SU-DHL-6 (cell line): Measurements from ENCODE around the gene GPR15.

Experiments used
- H2AFZ ChIP-seq: fragments of 200-600 bp; sonication (generic); 2 replicates; pipeline ENCODE4 v1.6.1; 2014; ENCODE audit warnings: low read depth, mild to moderate bottlenecking, moderate library complexity, mixed read lengths, antibody characterized with exemption, low read length; ENCODE audit not compliant: severe bottlenecking
- H3F3A ChIP-seq: fragments of 200-600 bp; shearing (Covaris generic); 2 replicates; pipeline ENCODE4 v1.6.0; 2016; ENCODE audit warnings: antibody characterized with exemption, mild to moderate bottlenecking; ENCODE audit not compliant: insufficient read depth
- H3K27ac ChIP-seq: fragments of 200-600 bp; sonication (generic); 2 replicates; pipeline ENCODE4 v1.5.1; 2016; ENCODE audit warnings: low read depth, mild to moderate bottlenecking, low read length, moderate library complexity, mixed read lengths
- H3K27me3 ChIP-seq: fragments of 200-600 bp; sonication (generic), shearing (Covaris generic); 2 replicates; pipeline ENCODE4 v1.6.0; 2014; ENCODE audit warnings: mild to moderate bottlenecking, low read length
- H3K36me3 ChIP-seq: fragments of 200-600 bp; sonication (generic); 2 replicates; pipeline ENCODE4 v1.6.1; 2014; ENCODE audit warnings: mild to moderate bottlenecking, low read length, mixed read lengths
- H3K4me2 ChIP-seq: fragments of 300-600, 200-600 bp; shearing (Covaris generic), sonication (generic); 2 replicates; pipeline ENCODE4 v1.6.0; 2014; ENCODE audit warnings: low read length, low read depth, mild to moderate bottlenecking; ENCODE audit not compliant: poor library complexity, severe bottlenecking
- H3K4me3 ChIP-seq: fragments of 200-600 bp; sonication (generic); 2 replicates; pipeline ENCODE4 v1.5.1; 2014; ENCODE audit warnings: antibody characterized with exemption, low read length, mild to moderate bottlenecking, mixed read lengths; ENCODE audit not compliant: insufficient read depth, poor library complexity, severe bottlenecking
- H3K79me2 ChIP-seq: fragments of 200-600 bp; sonication (generic); 2 replicates; pipeline ENCODE4 v1.6.1; 2014; ENCODE audit warnings: mild to moderate bottlenecking, low read length, moderate library complexity; ENCODE audit not compliant: insufficient read depth
- H3K9ac ChIP-seq: fragments of 200-600 bp; sonication (generic); 2 replicates; pipeline ENCODE4 v1.7.0; 2014; ENCODE audit warnings: mild to moderate bottlenecking, low read length
- H3K9me2 ChIP-seq: fragments of 200-600 bp; sonication (generic); replicated peaks from 2 replicates; pipeline ENCODE4 v1.6.1; 2014; ENCODE audit warnings: low read length; ENCODE audit not compliant: insufficient read depth
- H3K9me3 ChIP-seq: fragments of 200-600 bp; sonication (generic); 2 replicates; pipeline ENCODE4 v1.6.1; 2014; ENCODE audit warnings: low read length, mixed read lengths; ENCODE audit not compliant: insufficient read depth
- H4K20me1 ChIP-seq: fragments of 200-600 bp; sonication (generic); 2 replicates; pipeline ENCODE4 v1.6.1; 2014; ENCODE audit warnings: low read depth, mild to moderate bottlenecking, antibody characterized with exemption, low read length, moderate library complexity, mixed read lengths
- EZH2phosphoT487 ChIP-seq: fragments of 200-600 bp; sonication (generic), shearing (Covaris generic); conservative IDR thresholded peaks from 2 replicates; pipeline ENCODE4 v1.6.1; 2018; ENCODE audit warnings: mild to moderate bottlenecking, antibody characterized with exemption, low read length, moderate library complexity, mixed read lengths
- TF ChIP-seq, protein P1 (sequence below): fragments of 200-600 bp; sonication (generic); IDR thresholded peaks from one replicate; pipeline ENCODE4 v1.5.1; 2017; ENCODE audit warnings: antibody characterized with exemption, mild to moderate bottlenecking, low read length, moderate library complexity; ENCODE audit not compliant: insufficient read depth, poor library complexity, severe bottlenecking

GPR15 gene

DNA sequence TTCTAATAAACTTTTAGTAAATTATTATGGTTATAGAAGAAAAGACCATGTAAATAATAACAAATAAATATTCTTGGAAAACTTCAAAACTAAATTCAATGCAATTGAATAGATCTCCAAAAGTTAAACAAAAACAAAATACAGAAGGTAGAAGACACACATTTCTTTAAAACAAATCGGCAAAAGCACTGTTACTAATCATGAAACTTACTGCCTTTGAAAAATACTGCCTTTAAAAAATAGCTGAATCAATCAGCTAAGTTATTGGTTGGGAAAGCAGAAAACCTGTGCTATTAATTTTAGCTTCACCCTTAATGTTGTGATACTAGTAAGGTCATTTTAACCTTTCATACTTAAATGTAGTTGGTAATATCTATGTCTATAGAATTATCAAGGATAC lies 3.0 kb downstream of the GPR15 start:
- no peaks in the 10 kb centered on the region for H3K9me3 ChIP-seq
- H4K20me1 ChIP-seq = no peaks in the 10 kb centered on the region
- H3K4me3 ChIP-seq = peak overlapping the region; percentile 72
- no peaks in the 10 kb centered on the region; the same call in 1 of the 2 replicates for H3K36me3 ChIP-seq
- TF ChIP-seq, protein P1, sequence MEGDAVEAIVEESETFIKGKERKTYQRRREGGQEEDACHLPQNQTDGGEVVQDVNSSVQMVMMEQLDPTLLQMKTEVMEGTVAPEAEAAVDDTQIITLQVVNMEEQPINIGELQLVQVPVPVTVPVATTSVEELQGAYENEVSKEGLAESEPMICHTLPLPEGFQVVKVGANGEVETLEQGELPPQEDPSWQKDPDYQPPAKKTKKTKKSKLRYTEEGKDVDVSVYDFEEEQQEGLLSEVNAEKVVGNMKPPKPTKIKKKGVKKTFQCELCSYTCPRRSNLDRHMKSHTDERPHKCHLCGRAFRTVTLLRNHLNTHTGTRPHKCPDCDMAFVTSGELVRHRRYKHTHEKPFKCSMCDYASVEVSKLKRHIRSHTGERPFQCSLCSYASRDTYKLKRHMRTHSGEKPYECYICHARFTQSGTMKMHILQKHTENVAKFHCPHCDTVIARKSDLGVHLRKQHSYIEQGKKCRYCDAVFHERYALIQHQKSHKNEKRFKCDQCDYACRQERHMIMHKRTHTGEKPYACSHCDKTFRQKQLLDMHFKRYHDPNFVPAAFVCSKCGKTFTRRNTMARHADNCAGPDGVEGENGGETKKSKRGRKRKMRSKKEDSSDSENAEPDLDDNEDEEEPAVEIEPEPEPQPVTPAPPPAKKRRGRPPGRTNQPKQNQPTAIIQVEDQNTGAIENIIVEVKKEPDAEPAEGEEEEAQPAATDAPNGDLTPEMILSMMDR = no peak
- no peak for TF ChIP-seq EZH2phosphoT487
- H3K79me2 ChIP-seq = peaks cover 34% of the 10 kb centered on the region
- H2AFZ ChIP-seq = no peak overlapping the region
- no peaks in the 10 kb centered on the region for H3K27me3 ChIP-seq
- H3K9ac ChIP-seq = peak overlapping the region; percentile 61
- no peaks in the 10 kb centered on the region for H3K9me2 ChIP-seq
- peaks cover 46% of the 10 kb centered on the region for H3F3A ChIP-seq
- H3K27ac ChIP-seq = peak overlapping the region; percentile 97
- H3K4me2 ChIP-seq = peak overlapping the region; percentile 88

DNA sequence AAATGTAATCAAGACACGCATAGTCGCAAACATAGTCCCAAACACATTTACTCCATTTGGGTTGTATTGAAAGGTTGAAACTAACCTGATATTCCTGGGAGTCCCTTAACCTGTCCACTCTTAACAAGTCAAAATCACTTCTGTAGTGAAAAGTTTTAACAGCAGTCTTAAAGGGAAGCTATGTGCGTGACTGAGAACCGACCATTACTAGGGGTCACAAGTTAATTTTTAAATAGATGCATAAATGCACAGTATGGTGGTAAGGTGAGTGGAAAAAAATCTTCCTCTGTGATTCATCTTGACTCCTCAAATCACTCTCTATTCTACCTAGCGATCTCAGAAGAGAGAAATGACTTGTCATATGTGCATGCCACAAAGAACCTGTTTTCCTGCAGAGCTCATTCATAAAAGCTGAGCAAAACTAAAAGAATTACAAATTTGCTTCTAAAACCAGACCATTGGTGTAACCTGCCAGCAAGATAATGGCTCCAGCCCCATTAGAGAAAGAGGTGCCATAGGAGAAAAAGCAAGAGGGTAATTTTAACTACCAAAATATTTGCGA lies 4.8 kb downstream of the GPR15 start:
- H2AFZ ChIP-seq = no peak overlapping the region
- H3K27me3 ChIP-seq = no peaks in the 10 kb centered on the region
- H3F3A ChIP-seq = peaks cover 47% of the 10 kb centered on the region
- TF ChIP-seq, protein P1 = no peak
- TF ChIP-seq EZH2phosphoT487 = no peak
- peak overlapping the region; percentile 97 for H3K27ac ChIP-seq
- peaks cover 34% of the 10 kb centered on the region for H3K79me2 ChIP-seq
- H3K9me2 ChIP-seq = no peaks in the 10 kb centered on the region
- H3K9ac ChIP-seq = peak overlapping the region; percentile 56
- no peaks in the 10 kb centered on the region; the same call in 1 of the 2 replicates for H3K36me3 ChIP-seq
- H3K9me3 ChIP-seq = no peaks in the 10 kb centered on the region
- peak overlapping the region; percentile 56 for H3K4me3 ChIP-seq
- H4K20me1 ChIP-seq = no peaks in the 10 kb centered on the region
- peak overlapping the region; percentile 88 for H3K4me2 ChIP-seq

DNA sequence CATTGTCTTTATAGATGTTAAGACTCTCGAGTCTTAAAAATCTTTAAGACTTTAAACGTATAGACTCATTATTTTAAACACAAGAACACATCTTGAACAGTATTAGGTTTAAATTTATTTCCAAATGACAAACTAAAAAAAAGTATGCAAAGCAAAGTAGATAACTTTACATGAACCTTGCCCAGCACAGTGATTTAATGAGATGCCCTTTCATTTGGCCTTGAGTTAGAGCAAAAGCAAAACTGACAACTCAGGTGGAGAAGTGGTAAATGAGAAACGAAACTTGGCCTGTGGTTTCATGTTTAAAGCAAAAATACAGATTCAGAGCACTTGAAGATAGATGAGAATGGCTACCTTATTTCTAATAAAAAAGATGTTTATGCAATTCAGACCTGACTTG lies 8.6 kb downstream of the GPR15 start:
- peak overlapping the region; percentile 3 for H2AFZ ChIP-seq
- H3K9me2 ChIP-seq = no peaks in the 10 kb centered on the region
- peak overlapping the region; percentile 97 for H3K27ac ChIP-seq
- no peaks in the 10 kb centered on the region for H3K36me3 ChIP-seq
- H3K9me3 ChIP-seq = no peaks in the 10 kb centered on the region
- no peak for TF ChIP-seq EZH2phosphoT487
- TF ChIP-seq, protein P1 = no peak
- peak overlapping the region; percentile 59 for H3K4me2 ChIP-seq
- peaks cover 3% of the 10 kb centered on the region; the same call in 1 of the 2 replicates for H3K79me2 ChIP-seq
- H3K4me3 ChIP-seq = peak overlapping the region; percentile 22
- H3K9ac ChIP-seq = peak overlapping the region; percentile 17; the same call in 1 of the 2 replicates
- H3F3A ChIP-seq = peaks cover 46% of the 10 kb centered on the region
- H4K20me1 ChIP-seq = no peaks in the 10 kb centered on the region
- no peaks in the 10 kb centered on the region for H3K27me3 ChIP-seq
